CD14-positive monocyte (primary cell): ENCODE results near the gene HOPX. TPM values are rescaled to one million over a fixed set of nuclear protein-coding genes. Genes with fewer than 3 reads are reported as not detected.
A peak's percentile ranks its signal among the peaks of the same experiment; 100 is the strongest.

Experiments
- DNase-seq, 3 donors: peaks; one replicate each; pipeline ENCODE4 v3.0.0-alpha.2; 2011 to 2022
- H2AFZ ChIP-seq: 2 replicates; pipeline ENCODE4 v1.6.0; 2012; ENCODE audit warnings: mild to moderate bottlenecking, low read depth, low read length, inconsistent platforms; ENCODE audit not compliant: insufficient read depth, poor library complexity, severe bottlenecking
- H3K27ac ChIP-seq, 2 donors: 1 replicate in 1 of 2; 2 replicates in 1 of 2; pipeline ENCODE4 v1.5.1; 2012 to 2013; ENCODE audit warnings: low read length in 2 of 2, control low read depth in 1 of 2, inconsistent platforms in 1 of 2, low read depth in 1 of 2, mild to moderate bottlenecking in 1 of 2
- H3K27me3 ChIP-seq, 2 donors: one replicate each; pipeline versions ENCODE4 v1.6.0 to v1.6.1; 2011 to 2013; ENCODE audit warnings: low read length in 2 of 2; ENCODE audit not compliant: control insufficient read depth in 2 of 2, insufficient read depth in 2 of 2
- H3K36me3 ChIP-seq, 2 donors: replicated peaks in 1 of 2; 1 replicate in 1 of 2; 2 replicates in 1 of 2; pipeline versions ENCODE4 v1.5.1 to v1.6.1; 2012 to 2013; ENCODE audit warnings: low read length in 2 of 2, control low read depth in 1 of 2, inconsistent platforms in 1 of 2, mild to moderate bottlenecking in 1 of 2; ENCODE audit not compliant: insufficient read depth in 2 of 2, control insufficient read depth in 1 of 2
- H3K4me1 ChIP-seq, 2 donors: 1 replicate in 1 of 2; 2 replicates in 1 of 2; pipeline versions ENCODE4 v1.5.1 to v1.6.1; 2012 to 2013; ENCODE audit warnings: low read length in 2 of 2, control low read depth in 1 of 2, inconsistent platforms in 1 of 2, mild to moderate bottlenecking in 1 of 2, moderate library complexity in 1 of 2; ENCODE audit not compliant: insufficient read depth in 2 of 2, control insufficient read depth in 1 of 2
- H3K4me2 ChIP-seq: replicated peaks from 2 replicates; pipeline ENCODE3; 2012; ENCODE audit warnings: low read length, moderate library complexity, mild to moderate bottlenecking; ENCODE audit not compliant: poor library complexity, severe bottlenecking; ENCODE audit errors: extremely low read depth
- H3K4me3 ChIP-seq, 3 experiments: fragments of 200-600 bp in 1 of 3; sonication (generic) in 1 of 3; replicated peaks in 1 of 3; 1 replicate in 2 of 3; 2 replicates in 1 of 3; pipeline ENCODE4 v1.5.1; 2011 to 2013; ENCODE audit warnings: low read length in 3 of 3, mild to moderate bottlenecking in 3 of 3, control low read depth in 2 of 3, low read depth in 2 of 3, inconsistent platforms in 1 of 3, moderate library complexity in 1 of 3
- H3K79me2 ChIP-seq: 2 replicates; pipeline ENCODE4 v1.6.0; 2012; ENCODE audit warnings: mild to moderate bottlenecking, control low read depth, inconsistent platforms, low read length, moderate library complexity; ENCODE audit not compliant: insufficient read depth
- H3K9ac ChIP-seq: 2 replicates; pipeline ENCODE4 v1.6.0; 2017; ENCODE audit warnings: low read length, mild to moderate bottlenecking; ENCODE audit not compliant: insufficient read depth, poor library complexity, severe bottlenecking
- H3K9me3 ChIP-seq, 2 donors: replicated peaks in 1 of 2; 1 replicate in 1 of 2; 2 replicates in 1 of 2; pipeline versions ENCODE4 v1.5.1 to v1.6.1; 2012 to 2013; ENCODE audit warnings: low read length in 2 of 2, control low read depth in 1 of 2; ENCODE audit not compliant: control insufficient read depth in 1 of 2, insufficient read depth in 1 of 2
- H4K20me1 ChIP-seq: 2 replicates; pipeline ENCODE4 v1.6.0; 2012; ENCODE audit warnings: mild to moderate bottlenecking, low read length, control low read depth, moderate library complexity; ENCODE audit not compliant: insufficient read depth
- H3K27ac Mint-ChIP-seq, 7 donors: one replicate each; pipeline ENCODE4 v1.8.0; 2020; ENCODE audit warnings: mild to moderate bottlenecking in 7 of 7, mixed read lengths in 7 of 7, moderate library complexity in 6 of 7, inconsistent platforms in 2 of 7
- H3K27me3 Mint-ChIP-seq, 3 donors: one replicate each; pipeline ENCODE4 v1.8.0; 2021 to 2022; ENCODE audit warnings: low read depth in 3 of 3, mild to moderate bottlenecking in 3 of 3, mixed read lengths in 3 of 3, moderate library complexity in 3 of 3, inconsistent platforms in 1 of 3
- H3K36me3 Mint-ChIP-seq, 2 donors: one replicate each; pipeline ENCODE4 v1.8.0; 2020; ENCODE audit warnings: mixed read lengths in 2 of 2, inconsistent platforms in 1 of 2, mild to moderate bottlenecking in 1 of 2
- H3K4me1 Mint-ChIP-seq: one replicate; pipeline ENCODE4 v1.8.0; 2020; ENCODE audit warnings: mild to moderate bottlenecking, mixed read lengths
- H3K4me3 Mint-ChIP-seq, 2 donors: one replicate each; pipeline ENCODE4 v1.8.0; 2020; ENCODE audit warnings: mild to moderate bottlenecking in 2 of 2, mixed read lengths in 2 of 2, moderate library complexity in 1 of 2
- H3K9me3 Mint-ChIP-seq, 7 donors: one replicate each; pipeline ENCODE4 v1.8.0; 2020 to 2022; ENCODE audit warnings: mixed read lengths in 7 of 7, mild to moderate bottlenecking in 6 of 7, moderate library complexity in 6 of 7, inconsistent platforms in 2 of 7
- WGBS: methylation state at CpG from one replicate; pipeline ENCODE4 v1.1.5; 2013; ENCODE audit warnings: missing lambda C conversion rate; ENCODE audit not compliant: insufficient coverage; 5-methylcytosine and 5-hydroxymethylcytosine counted together
- intact Hi-C, 2 donors: fragments of 100-400 bp; cut with micrococcal nuclease; formaldehyde crosslinking; loops; one replicate each; pipeline versions ENCODE4 v1.15.0 to v1.15.1; 2023
- polyA plus RNA-seq, 3 donors: library from polyadenylated mRNA; depleted of rRNA in 1 of 3; unstranded in 2 of 3; stranded (reverse) in 1 of 3; fragments of 300-500 nt in 2 of 3; fragments of >200 nt in 1 of 3; fragmentation: Illumina TruSeq in 2 of 3; gene quantifications; 1 replicate in 2 of 3; 2 replicates in 1 of 3; pipeline ENCODE4 v1.2.3, GENCODE V29; 2012 to 2021
- TF ChIP-seq, protein P1 (sequence below): fragments of 200-600 bp; IDR thresholded peaks from one replicate; pipeline ENCODE4 v1.8.0; 2022; ENCODE audit warnings: antibody characterized with exemption, mild to moderate bottlenecking

Gene HOPX
- polyA plus RNA-seq, 3 donors: 0.39 to 1.3 (median 0.52) TPM

DNA sequence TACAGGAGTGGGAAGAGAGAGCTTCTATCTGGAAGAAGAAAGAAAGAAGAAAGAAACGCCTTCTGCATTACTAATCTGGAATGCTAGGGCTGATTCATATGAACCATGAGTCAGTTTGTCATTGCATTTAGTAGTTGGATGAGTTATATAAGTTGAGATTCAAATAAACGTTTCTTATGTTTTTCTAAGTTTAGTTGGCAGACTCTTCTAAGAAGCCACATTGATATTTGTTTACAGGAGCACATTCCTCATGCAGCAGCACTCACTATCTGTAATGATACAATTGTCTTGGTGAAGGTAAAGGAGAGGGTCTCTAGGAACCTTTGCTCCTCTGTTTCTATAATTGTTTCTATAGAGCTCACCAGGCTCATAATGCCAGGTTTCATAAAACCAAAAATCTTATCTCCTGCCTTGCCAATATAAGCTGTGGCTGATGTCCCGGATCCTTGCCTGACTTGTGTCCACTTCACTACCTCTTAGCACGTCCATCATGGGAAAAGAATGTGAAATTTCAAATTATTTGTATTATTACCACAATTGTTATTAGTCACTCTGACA lies 39.5 kb downstream of the HOPX start:
- Mint-ChIP-seq H3K36me3 (peaks cover 0 to 2% of the 10 kb centered on the region in 2 donors), H3K9me3 (peaks cover 0 to 6% (median 4%) of the 10 kb centered on the region in 7 donors), H3K27ac (no peak overlapping the region), H3K4me3 (no peak overlapping the region), H3K4me1 (peaks cover 2% of the 10 kb centered on the region), H3K27me3 (peaks cover 0 to 1% (median 0%) of the 10 kb centered on the region in 3 donors)
- no peak for DNase-seq
- Histone ChIP-seq H3K36me3 (no peaks in the 10 kb centered on the region), H4K20me1 (no peaks in the 10 kb centered on the region), H3K27me3 (no peaks in the 10 kb centered on the region), H3K4me1 (no peaks in the 10 kb centered on the region), H3K4me3 (no peak overlapping the region), H2AFZ (no peak overlapping the region), H3K4me2 (no peak overlapping the region), H3K9ac (no peak overlapping the region), H3K79me2 (no peaks in the 10 kb centered on the region), H3K9me3 (peaks cover 0 to 4% of the 10 kb centered on the region in 2 donors), H3K27ac (no peak overlapping the region)
- TF ChIP-seq, protein P1, sequence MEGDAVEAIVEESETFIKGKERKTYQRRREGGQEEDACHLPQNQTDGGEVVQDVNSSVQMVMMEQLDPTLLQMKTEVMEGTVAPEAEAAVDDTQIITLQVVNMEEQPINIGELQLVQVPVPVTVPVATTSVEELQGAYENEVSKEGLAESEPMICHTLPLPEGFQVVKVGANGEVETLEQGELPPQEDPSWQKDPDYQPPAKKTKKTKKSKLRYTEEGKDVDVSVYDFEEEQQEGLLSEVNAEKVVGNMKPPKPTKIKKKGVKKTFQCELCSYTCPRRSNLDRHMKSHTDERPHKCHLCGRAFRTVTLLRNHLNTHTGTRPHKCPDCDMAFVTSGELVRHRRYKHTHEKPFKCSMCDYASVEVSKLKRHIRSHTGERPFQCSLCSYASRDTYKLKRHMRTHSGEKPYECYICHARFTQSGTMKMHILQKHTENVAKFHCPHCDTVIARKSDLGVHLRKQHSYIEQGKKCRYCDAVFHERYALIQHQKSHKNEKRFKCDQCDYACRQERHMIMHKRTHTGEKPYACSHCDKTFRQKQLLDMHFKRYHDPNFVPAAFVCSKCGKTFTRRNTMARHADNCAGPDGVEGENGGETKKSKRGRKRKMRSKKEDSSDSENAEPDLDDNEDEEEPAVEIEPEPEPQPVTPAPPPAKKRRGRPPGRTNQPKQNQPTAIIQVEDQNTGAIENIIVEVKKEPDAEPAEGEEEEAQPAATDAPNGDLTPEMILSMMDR: no peak
- intact Hi-C loops: no loop called here
- 100% methylated on average over 1 of the region's 4 CpGs for WGBS

DNA sequence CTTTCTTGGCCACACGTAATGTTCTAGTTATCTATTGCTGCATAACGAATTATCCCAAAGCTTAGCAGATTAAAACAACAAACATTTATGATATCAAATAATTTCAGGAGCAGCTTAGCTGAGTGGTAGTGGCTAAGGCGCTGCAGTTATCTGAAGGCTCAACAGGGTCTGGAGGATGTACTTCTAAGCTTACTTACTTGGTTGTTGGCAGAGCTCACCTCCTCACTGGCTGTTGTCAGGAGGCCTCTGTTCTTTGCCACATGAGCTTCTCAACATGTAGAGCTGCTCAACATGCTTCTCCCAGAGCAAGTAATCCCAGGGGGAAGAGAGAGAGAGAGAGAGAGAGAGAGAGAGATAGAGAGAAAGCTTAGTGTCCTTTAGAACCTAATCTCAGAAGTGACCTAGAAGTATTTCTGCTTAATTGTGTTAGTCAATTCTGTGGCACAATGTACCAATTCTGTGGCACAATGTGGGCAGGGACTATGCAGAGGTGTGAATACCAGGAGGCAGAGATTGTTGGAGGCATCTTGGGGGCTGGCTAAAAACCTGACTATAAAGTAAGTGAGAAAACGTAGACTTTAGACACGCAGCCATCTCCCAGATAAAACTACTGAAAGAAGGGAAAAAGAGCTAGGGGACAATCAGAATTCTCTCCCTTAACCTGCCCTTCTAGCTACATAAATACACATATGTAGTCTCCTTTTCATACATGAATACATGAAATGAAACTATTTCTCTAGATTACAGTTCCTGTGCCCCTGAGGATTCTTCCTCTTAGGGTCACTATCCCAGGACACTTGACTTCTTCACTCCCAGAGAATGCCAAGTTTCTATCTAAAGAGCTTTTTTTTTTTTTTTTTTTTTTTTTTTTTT lies 40.2 kb downstream of the HOPX start:
- no peak overlapping the region for H2AFZ ChIP-seq
- no peak overlapping the region for H3K9ac ChIP-seq
- no peaks in the 10 kb centered on the region for H3K79me2 ChIP-seq
- peak overlapping the region in 1 of 7 donors; percentile 76 for H3K27ac Mint-ChIP-seq
- H3K27me3 Mint-ChIP-seq: peaks cover 0 to 3% (median 0%) of the 10 kb centered on the region in 3 donors
- no peak overlapping the region for H3K27ac ChIP-seq
- H3K9me3 Mint-ChIP-seq: peaks cover 0 to 6% (median 1%) of the 10 kb centered on the region in 7 donors
- no peaks in the 10 kb centered on the region for H3K4me1 ChIP-seq
- peaks cover 2% of the 10 kb centered on the region for H3K4me1 Mint-ChIP-seq
- intact Hi-C loops: no loop called here
- H3K4me3 Mint-ChIP-seq: no peak overlapping the region
- no CpG with 5 or more reads among the region's 5 CpGs for WGBS
- H3K36me3 ChIP-seq: no peaks in the 10 kb centered on the region
- no peak for DNase-seq
- H3K4me2 ChIP-seq: no peak overlapping the region
- H3K36me3 Mint-ChIP-seq: no peaks in the 10 kb centered on the region
- TF ChIP-seq, protein P1: no peak
- no peaks in the 10 kb centered on the region for H3K27me3 ChIP-seq
- H3K4me3 ChIP-seq: no peak overlapping the region
- no peaks in the 10 kb centered on the region for H3K9me3 ChIP-seq
- no peaks in the 10 kb centered on the region for H4K20me1 ChIP-seq
